Type B pancreatic cell (in vitro differentiated cells): ENCODE data around the gene SELENOI. TPM values are rescaled to one million over a fixed set of nuclear protein-coding genes. Genes with fewer than 3 reads are reported as not detected.
A peak's percentile ranks its signal among the peaks of the same experiment; 100 is the strongest.

Experiments
- DNase-seq: peaks from one replicate; pipeline ENCODE4 v3.0.0; 2021; ENCODE audit warnings: mixed read lengths; ENCODE audit not compliant: unreplicated experiment; ENCODE audit errors: extremely low spot score
- H3K27ac Mint-ChIP-seq: 2 replicates; pipeline ENCODE4 v1.8.0; 2021; ENCODE audit warnings: mild to moderate bottlenecking, mixed read lengths
- H3K27me3 Mint-ChIP-seq: 2 replicates; pipeline ENCODE4 v1.8.0; 2021; ENCODE audit warnings: mixed read lengths
- H3K36me3 Mint-ChIP-seq: 2 replicates; pipeline ENCODE4 v1.8.0; 2021; ENCODE audit warnings: mixed read lengths
- H3K4me1 Mint-ChIP-seq: one replicate; pipeline ENCODE4 v1.8.0; 2021; ENCODE audit warnings: mixed read lengths; ENCODE audit not compliant: unreplicated experiment
- H3K4me3 Mint-ChIP-seq: 2 replicates; pipeline ENCODE4 v1.8.0; 2021; ENCODE audit warnings: mild to moderate bottlenecking, mixed read lengths
- H3K9me3 Mint-ChIP-seq: 2 replicates; pipeline ENCODE4 v1.8.0; 2021; ENCODE audit warnings: mixed read lengths
- total RNA-seq: library from RNA; stranded (reverse); gene quantifications from 2 replicates; pipeline ENCODE4 v1.2.1, GENCODE V29; 2021; ENCODE audit warnings: low replicate concordance
- TF ChIP-seq, protein P1 (sequence below): fragments of 200-600 bp; sonication (generic); conservative IDR thresholded peaks from 2 replicates; pipeline ENCODE4 v1.5.0; 2021; ENCODE audit warnings: antibody characterized with exemption, mild to moderate bottlenecking

Gene SELENOI
- total RNA-seq, 1 donor from 2014 or later, result 38.8 TPM

DNA sequence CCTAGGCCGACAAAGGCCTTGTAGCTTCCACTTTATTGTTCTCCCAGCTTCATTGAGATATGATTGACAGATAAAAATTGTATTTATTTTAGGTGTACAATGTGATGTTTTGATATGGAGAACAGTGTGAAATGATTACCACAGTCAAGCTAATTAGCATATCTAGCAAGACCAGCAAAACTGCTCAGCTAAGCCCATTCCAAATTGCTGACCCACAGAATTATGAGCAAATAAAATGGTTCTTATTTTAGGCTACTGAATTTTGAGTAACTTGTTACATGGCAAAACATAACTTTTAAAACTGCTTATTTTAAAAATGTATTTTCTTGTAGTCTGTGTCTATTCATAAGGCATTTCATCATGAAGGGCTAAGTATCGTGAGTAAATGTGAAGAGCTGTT lies 8.6 kb upstream of the SELENOI start:
- TF ChIP-seq, protein P1, sequence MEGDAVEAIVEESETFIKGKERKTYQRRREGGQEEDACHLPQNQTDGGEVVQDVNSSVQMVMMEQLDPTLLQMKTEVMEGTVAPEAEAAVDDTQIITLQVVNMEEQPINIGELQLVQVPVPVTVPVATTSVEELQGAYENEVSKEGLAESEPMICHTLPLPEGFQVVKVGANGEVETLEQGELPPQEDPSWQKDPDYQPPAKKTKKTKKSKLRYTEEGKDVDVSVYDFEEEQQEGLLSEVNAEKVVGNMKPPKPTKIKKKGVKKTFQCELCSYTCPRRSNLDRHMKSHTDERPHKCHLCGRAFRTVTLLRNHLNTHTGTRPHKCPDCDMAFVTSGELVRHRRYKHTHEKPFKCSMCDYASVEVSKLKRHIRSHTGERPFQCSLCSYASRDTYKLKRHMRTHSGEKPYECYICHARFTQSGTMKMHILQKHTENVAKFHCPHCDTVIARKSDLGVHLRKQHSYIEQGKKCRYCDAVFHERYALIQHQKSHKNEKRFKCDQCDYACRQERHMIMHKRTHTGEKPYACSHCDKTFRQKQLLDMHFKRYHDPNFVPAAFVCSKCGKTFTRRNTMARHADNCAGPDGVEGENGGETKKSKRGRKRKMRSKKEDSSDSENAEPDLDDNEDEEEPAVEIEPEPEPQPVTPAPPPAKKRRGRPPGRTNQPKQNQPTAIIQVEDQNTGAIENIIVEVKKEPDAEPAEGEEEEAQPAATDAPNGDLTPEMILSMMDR, result no peak
- H3K4me3 Mint-ChIP-seq, result no peak overlapping the region
- peaks cover 4% of the 10 kb centered on the region for H3K27me3 Mint-ChIP-seq
- H3K27ac Mint-ChIP-seq, result no peak overlapping the region
- peaks cover 5% of the 10 kb centered on the region for H3K4me1 Mint-ChIP-seq
- H3K36me3 Mint-ChIP-seq, result no peaks in the 10 kb centered on the region
- no peaks in the 10 kb centered on the region for H3K9me3 Mint-ChIP-seq
- DNase-seq, result no peak

DNA sequence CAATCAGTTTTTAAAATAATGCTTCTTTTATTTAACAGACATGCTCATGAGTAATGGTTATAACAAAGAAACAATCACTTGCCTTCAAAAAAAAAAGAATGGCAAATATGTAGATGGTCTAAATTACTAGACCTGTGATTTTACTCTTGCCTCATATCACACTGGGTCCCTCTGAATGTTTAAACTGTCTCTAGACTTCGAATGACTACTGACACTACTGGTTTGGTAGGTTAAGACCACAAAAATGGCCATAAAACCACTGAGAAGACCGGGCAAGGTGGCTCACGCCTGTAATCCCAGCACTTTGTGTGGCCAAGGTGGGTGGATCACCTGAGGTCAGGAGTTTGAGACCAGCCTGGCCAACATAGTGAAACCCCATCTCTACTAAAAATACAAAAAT lies 5.1 kb upstream of the SELENOI start:
- H3K36me3 Mint-ChIP-seq, result no peaks in the 10 kb centered on the region
- no peaks in the 10 kb centered on the region for H3K27me3 Mint-ChIP-seq
- no peak overlapping the region for H3K27ac Mint-ChIP-seq
- peaks cover 10% of the 10 kb centered on the region for H3K4me1 Mint-ChIP-seq
- no peaks in the 10 kb centered on the region for H3K9me3 Mint-ChIP-seq
- TF ChIP-seq, protein P1, result no peak
- no peak overlapping the region for H3K4me3 Mint-ChIP-seq
- DNase-seq, result no peak

DNA sequence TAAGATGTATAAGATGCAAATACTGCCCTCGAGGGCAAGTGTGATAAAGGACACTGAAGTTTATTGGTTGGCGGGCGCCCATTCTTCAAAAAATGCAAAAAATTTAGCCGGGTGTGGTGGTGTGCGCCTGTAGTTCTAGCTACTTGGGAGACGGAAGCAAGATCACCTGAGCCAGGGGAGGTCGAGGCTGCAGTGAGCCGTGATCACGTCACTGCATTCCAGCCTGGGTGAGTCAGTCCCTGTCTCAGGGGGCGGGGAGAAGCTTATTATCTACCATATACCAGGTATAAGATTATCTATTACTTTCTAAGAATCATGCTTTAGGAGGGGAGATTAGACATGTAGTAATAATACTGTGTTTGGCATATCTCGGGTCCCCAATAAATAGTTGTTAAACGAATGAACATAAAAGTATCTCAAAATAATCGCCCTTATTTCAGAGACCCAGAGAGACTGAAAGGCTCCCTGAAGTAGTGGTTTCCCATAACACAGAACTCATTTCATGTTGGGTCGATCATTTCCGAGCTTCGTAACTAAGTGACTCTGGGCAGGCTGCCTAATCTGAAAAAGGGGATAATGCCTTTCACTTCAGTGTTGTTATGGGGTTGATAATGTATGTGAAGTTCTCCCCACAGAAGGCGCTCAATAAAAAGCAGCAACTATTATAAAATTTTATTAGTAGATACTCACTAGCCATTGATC lies 1.2 kb upstream of the SELENOI start:
- TF ChIP-seq, protein P1, result no peak
- peaks cover 20% of the 10 kb centered on the region for H3K4me1 Mint-ChIP-seq
- peak overlapping the region; percentile 98 for H3K27ac Mint-ChIP-seq
- H3K27me3 Mint-ChIP-seq, result no peaks in the 10 kb centered on the region
- no peak for DNase-seq
- peaks cover 3% of the 10 kb centered on the region for H3K36me3 Mint-ChIP-seq
- no peaks in the 10 kb centered on the region for H3K9me3 Mint-ChIP-seq
- H3K4me3 Mint-ChIP-seq, result peak overlapping the region; percentile 97

DNA sequence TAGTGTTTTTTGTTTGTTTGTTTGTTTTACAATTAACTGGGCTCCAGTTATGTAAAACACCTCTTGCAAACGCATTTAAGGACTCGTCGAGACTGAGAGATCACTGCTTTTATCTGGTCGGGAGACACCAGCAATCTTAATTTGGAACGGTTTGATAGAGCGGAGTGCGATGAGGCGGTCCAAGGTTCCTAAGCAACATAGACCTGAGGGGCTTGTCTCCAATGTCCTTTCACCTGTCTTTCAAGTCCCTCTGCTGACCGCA lies 729 bp upstream of the SELENOI start:
- Mint-ChIP-seq H3K36me3 (peaks cover 3% of the 10 kb centered on the region), H3K4me1 (peaks cover 20% of the 10 kb centered on the region), H3K9me3 (no peaks in the 10 kb centered on the region), H3K4me3 (peak overlapping the region; percentile 97), H3K27me3 (no peaks in the 10 kb centered on the region), H3K27ac (peak overlapping the region; percentile 98)
- TF ChIP-seq, protein P1, result no peak
- no peak for DNase-seq

DNA sequence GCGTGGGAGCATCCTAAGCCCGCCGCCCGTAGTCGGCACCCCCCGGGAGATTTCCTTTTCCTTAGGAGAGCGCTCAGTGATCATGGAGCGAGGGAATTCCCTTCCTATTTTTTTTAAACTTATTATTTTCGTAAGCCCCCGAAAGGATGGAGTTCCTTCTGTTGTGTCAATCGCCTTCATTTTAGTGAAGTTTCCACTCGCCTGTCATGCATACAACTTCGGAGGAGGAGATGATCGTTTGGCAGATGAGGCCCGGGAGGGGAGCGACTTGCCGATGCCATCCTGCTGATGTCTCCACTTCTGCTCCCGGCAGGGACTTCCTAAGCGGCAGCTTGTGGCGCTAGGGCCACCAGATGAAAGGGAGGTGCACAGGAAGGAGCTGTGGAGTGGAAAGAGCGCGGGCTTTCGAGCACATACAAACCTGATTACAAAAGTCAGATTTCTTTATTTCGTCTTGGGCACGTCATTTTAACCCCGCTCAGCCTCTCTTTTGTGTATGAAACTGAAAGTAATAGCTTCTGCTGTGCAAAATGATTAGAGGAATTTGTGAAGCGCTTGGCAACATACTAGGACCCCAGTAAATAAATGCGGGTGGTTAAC lies 611 bp downstream of the SELENOI start, which contains the start of gene ADGRF3:
TSS of gene ADGRF3 (minus strand) at position 336 of the 600 bp plus-strand sequence. CDS start 555 bp downstream, outside the sequence.
- TF ChIP-seq, protein P1, result no peak
- Mint-ChIP-seq H3K9me3 (no peaks in the 10 kb centered on the region), H3K27ac (peak within 1 kb of the TSS; percentile 98), H3K27me3 (no peaks in the 10 kb centered on the region), H3K36me3 (peaks cover 7% of the 10 kb centered on the region), H3K4me3 (peak within 1 kb of the TSS; percentile 97), H3K4me1 (peaks cover 20% of the 10 kb centered on the region)
- no peak for DNase-seq
